ENCODE data around the gene INS.

The INS gene

GRCh38 chr11:2113776-2114175, 47.2 kb downstream of the INS start:
- DNase-seq = no peak

DNA sequence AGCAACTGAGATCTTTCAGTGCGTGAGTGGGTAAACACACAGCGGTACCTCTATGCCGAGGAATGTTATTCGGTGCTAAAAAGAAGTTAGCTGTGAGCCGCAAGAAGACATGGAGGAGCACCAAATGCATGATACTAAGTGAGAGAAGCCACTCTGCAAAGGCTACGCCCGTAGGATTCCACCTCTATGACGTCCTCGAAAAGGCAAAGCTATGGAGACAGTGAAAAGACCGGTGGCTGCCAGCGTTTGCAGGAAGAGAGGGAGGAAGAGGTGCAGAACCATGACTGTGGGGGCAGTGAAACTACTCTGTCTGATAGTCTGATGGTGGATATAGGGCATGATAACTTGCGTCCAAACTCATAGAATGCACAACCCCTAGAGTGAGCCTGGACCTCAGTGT, 50.5 kb downstream of the INS start:
- no peak for DNase-seq
